Hepatocyte (in vitro differentiated cells): ENCODE measurements around the gene MAD1L1. TPM values are rescaled to one million over a fixed set of nuclear protein-coding genes. Genes with fewer than 3 reads are reported as not detected.

Experiments
- DNase-seq: peaks from one replicate; pipeline ENCODE4 v3.0.0-alpha.2; 2016; ENCODE audit warnings: low spot score
- H2AFZ ChIP-seq: fragments of 200-600 bp; sonication (generic); 2 replicates; pipeline ENCODE4 v1.6.0; 2016; ENCODE audit warnings: antibody characterized with exemption, mild to moderate bottlenecking
- H3K27ac ChIP-seq: fragments of 200-600 bp; sonication (generic); 2 replicates; pipeline ENCODE4 v1.5.1; 2016; ENCODE audit warnings: mild to moderate bottlenecking
- H3K27me3 ChIP-seq: fragments of 200-600 bp; sonication (generic); 2 replicates; pipeline ENCODE4 v1.6.1; 2016
- H3K36me3 ChIP-seq: fragments of 200-600 bp; sonication (generic); replicated peaks from 2 replicates; pipeline ENCODE4 v1.5.1; 2016; ENCODE audit warnings: low read depth; ENCODE audit not compliant: insufficient read depth
- H3K4me1 ChIP-seq: fragments of 200-600 bp; sonication (generic); 2 replicates; pipeline ENCODE4 v1.5.1; 2016; ENCODE audit warnings: mild to moderate bottlenecking, moderate library complexity; ENCODE audit not compliant: insufficient read depth
- H3K4me2 ChIP-seq: fragments of 200-600 bp; sonication (generic); 2 replicates; pipeline ENCODE4 v1.6.0; 2016
- H3K4me3 ChIP-seq: fragments of 200-600 bp; sonication (generic); 2 replicates; pipeline ENCODE4 v1.5.1; 2016; ENCODE audit warnings: mild to moderate bottlenecking
- H3K79me2 ChIP-seq: fragments of 200-600 bp; sonication (generic); 2 replicates; pipeline ENCODE4 v1.6.0; 2017; ENCODE audit warnings: mild to moderate bottlenecking
- H3K9me2 ChIP-seq: fragments of 200-600 bp; sonication (generic); replicated peaks from 2 replicates; pipeline ENCODE4 v1.6.0; 2017; ENCODE audit warnings: mild to moderate bottlenecking; ENCODE audit not compliant: insufficient read depth
- H3K9me3 ChIP-seq: fragments of 200-600 bp; sonication (generic); 2 replicates; pipeline ENCODE4 v1.5.1; 2016; ENCODE audit warnings: low read depth, mild to moderate bottlenecking
- H4K20me1 ChIP-seq: fragments of 200-600 bp; sonication (generic); 2 replicates; pipeline ENCODE4 v1.6.0; 2016; ENCODE audit warnings: mild to moderate bottlenecking; ENCODE audit not compliant: insufficient read depth, poor library complexity, severe bottlenecking
- CTCF ChIP-seq: fragments of 200-600 bp; sonication (generic); IDR thresholded peaks from 2 replicates; pipeline ENCODE4 v1.5.1; 2016; ENCODE audit warnings: antibody characterized with exemption, mild to moderate bottlenecking; ENCODE audit not compliant: poor library complexity
- EZH2 ChIP-seq: fragments of 200-600 bp; sonication (generic); IDR thresholded peaks from 2 replicates; pipeline ENCODE4 v1.6.1; 2016; ENCODE audit warnings: antibody characterized with exemption, mild to moderate bottlenecking, borderline replicate concordance
- EZH2phosphoT487 ChIP-seq: fragments of 200-600 bp; sonication (generic); IDR thresholded peaks from one replicate; pipeline ENCODE4 v1.6.1; 2018; ENCODE audit warnings: antibody characterized with exemption, mild to moderate bottlenecking, low read depth, moderate library complexity; ENCODE audit not compliant: unreplicated experiment, severe bottlenecking
- WGBS: methylation state at CpG from one replicate; pipeline ENCODE4 v1.1.6; 2016; ENCODE audit warnings: low lambda C conversion rate; ENCODE audit errors: missing lambda C conversion rate; 5-methylcytosine and 5-hydroxymethylcytosine counted together
- polyA plus RNA-seq: library from polyadenylated mRNA; unstranded; fragments of >200 nt; fragmentation: Nextera tagmentation; extraction: Ambion mirVana; gene quantifications from 2 replicates; pipeline ENCODE4 v1.2.1, GENCODE V29; 2016
- total RNA-seq: library from RNA; depleted of rRNA; stranded (reverse); fragments of >200 nt; gene quantifications from 2 replicates; pipeline ENCODE4 v1.2.3, GENCODE V29; 2014

MAD1L1 gene
- total and polyA plus RNA-seq, 2 experiments from 2014 or later = 30.7 to 31.0 TPM

DNA sequence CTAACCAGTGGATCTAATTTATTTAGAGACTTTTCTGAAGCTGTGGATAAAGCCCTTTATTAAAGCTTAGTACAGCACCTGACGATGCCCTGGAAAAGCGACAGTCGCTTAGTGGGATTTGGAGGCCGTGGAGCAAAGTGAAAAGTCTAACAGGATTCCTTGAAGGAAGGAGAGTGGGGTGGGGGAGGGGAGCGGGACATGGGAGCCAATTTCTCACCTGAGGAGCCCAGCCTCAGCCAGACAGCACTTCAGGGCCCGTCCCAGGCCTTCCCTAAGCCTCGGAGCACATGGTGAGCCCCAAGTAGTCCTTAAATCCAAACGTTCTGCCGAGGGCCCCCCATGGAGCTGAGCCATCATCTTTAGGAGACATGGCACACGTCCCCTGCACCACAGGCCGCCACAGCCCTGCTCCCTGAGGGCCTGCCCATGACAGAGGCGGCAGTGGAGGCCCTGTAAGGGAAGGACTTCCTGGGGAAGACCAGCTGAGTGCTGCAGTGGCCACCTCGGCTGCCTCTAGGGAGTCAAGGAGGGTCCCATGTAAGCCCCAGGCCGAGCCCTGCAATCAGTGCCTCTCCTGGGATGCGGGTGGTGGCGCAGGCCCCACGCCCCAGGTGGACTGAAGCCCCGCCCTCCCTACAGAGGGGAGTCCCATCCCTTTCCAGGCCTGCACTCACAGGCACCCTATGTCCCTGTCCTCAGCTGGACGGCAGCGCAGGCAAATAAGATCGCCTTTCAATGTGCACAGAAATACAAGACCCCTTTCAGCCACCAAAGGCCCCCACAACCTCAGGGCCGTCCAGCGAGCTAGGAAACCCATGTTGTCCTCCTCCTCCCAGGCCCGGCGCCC lies 187.0 kb downstream of the MAD1L1 start:
- Histone ChIP-seq H3K4me2 (no peak overlapping the region), H3K79me2 (no peaks in the 10 kb centered on the region), H4K20me1 (no peaks in the 10 kb centered on the region), H3K36me3 (no peaks in the 10 kb centered on the region), H2AFZ (no peak overlapping the region), H3K27me3 (no peaks in the 10 kb centered on the region), H3K9me2 (no peaks in the 10 kb centered on the region), H3K4me1 (peaks cover 13% of the 10 kb centered on the region), H3K27ac (no peak overlapping the region), H3K4me3 (no peak overlapping the region), H3K9me3 (no peaks in the 10 kb centered on the region)
- TF ChIP-seq EZH2 (no peak), EZH2phosphoT487 (no peak), CTCF (no peak)
- 92% methylated on average over 24 of the region's 25 CpGs for WGBS
- DNase-seq = no peak

GRCh38 chr7:2044883-2045471 lies 187.8 kb downstream of the MAD1L1 start:
- Histone ChIP-seq H3K4me3 (no peak overlapping the region), H3K4me1 (peaks cover 13% of the 10 kb centered on the region), H3K79me2 (no peaks in the 10 kb centered on the region), H3K9me2 (no peaks in the 10 kb centered on the region), H3K36me3 (no peaks in the 10 kb centered on the region), H3K4me2 (no peak overlapping the region), H3K27ac (no peak overlapping the region), H2AFZ (no peak overlapping the region), H4K20me1 (no peaks in the 10 kb centered on the region), H3K9me3 (no peaks in the 10 kb centered on the region), H3K27me3 (no peaks in the 10 kb centered on the region)
- no peak for DNase-seq
- WGBS = 98% methylated on average over 21 of the region's 21 CpGs
- no peak for TF ChIP-seq EZH2phosphoT487
- TF ChIP-seq CTCF = no peak
- TF ChIP-seq EZH2 = no peak

- DNase-seq = no peak
- TF ChIP-seq EZH2 = no peak
- no peak for TF ChIP-seq CTCF
- TF ChIP-seq EZH2phosphoT487 = no peak
- H3K27me3 ChIP-seq = no peaks in the 10 kb centered on the region
- H3K4me2 ChIP-seq = no peak overlapping the region
- H3K36me3 ChIP-seq = no peaks in the 10 kb centered on the region
- H3K9me3 ChIP-seq = no peaks in the 10 kb centered on the region
- H3K4me1 ChIP-seq = peaks cover 13% of the 10 kb centered on the region
- no peaks in the 10 kb centered on the region for H4K20me1 ChIP-seq
- no peaks in the 10 kb centered on the region for H3K79me2 ChIP-seq
- H3K9me2 ChIP-seq = no peaks in the 10 kb centered on the region
- 96% methylated on average over 21 of the region's 21 CpGs for WGBS
- H3K27ac ChIP-seq = no peak overlapping the region
- no peak overlapping the region for H3K4me3 ChIP-seq
- no peak overlapping the region for H2AFZ ChIP-seq
Measured at GRCh38 chr7:2044311-2044882, 188.3 kb downstream of the MAD1L1 start.
